ENCODE data around the gene DCBLD2. TPM values are rescaled to one million over a fixed set of nuclear protein-coding genes. Genes with fewer than 3 reads are reported as not detected.
A peak's percentile ranks its signal among the peaks of the same experiment; 100 is the strongest.

The DCBLD2 gene, protein sequence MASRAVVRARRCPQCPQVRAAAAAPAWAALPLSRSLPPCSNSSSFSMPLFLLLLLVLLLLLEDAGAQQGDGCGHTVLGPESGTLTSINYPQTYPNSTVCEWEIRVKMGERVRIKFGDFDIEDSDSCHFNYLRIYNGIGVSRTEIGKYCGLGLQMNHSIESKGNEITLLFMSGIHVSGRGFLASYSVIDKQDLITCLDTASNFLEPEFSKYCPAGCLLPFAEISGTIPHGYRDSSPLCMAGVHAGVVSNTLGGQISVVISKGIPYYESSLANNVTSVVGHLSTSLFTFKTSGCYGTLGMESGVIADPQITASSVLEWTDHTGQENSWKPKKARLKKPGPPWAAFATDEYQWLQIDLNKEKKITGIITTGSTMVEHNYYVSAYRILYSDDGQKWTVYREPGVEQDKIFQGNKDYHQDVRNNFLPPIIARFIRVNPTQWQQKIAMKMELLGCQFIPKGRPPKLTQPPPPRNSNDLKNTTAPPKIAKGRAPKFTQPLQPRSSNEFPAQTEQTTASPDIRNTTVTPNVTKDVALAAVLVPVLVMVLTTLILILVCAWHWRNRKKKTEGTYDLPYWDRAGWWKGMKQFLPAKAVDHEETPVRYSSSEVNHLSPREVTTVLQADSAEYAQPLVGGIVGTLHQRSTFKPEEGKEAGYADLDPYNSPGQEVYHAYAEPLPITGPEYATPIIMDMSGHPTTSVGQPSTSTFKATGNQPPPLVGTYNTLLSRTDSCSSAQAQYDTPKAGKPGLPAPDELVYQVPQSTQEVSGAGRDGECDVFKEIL
- total RNA-seq (2014; rRNA removed; shearing (Covaris generic)) (151 and 203 TPM in 2 replicates), polyA plus RNA-seq (2016; fragmentation: Nextera tagmentation; extraction: Ambion mirVana) (66.5 and 68.3 TPM in 2 replicates)

DNA sequence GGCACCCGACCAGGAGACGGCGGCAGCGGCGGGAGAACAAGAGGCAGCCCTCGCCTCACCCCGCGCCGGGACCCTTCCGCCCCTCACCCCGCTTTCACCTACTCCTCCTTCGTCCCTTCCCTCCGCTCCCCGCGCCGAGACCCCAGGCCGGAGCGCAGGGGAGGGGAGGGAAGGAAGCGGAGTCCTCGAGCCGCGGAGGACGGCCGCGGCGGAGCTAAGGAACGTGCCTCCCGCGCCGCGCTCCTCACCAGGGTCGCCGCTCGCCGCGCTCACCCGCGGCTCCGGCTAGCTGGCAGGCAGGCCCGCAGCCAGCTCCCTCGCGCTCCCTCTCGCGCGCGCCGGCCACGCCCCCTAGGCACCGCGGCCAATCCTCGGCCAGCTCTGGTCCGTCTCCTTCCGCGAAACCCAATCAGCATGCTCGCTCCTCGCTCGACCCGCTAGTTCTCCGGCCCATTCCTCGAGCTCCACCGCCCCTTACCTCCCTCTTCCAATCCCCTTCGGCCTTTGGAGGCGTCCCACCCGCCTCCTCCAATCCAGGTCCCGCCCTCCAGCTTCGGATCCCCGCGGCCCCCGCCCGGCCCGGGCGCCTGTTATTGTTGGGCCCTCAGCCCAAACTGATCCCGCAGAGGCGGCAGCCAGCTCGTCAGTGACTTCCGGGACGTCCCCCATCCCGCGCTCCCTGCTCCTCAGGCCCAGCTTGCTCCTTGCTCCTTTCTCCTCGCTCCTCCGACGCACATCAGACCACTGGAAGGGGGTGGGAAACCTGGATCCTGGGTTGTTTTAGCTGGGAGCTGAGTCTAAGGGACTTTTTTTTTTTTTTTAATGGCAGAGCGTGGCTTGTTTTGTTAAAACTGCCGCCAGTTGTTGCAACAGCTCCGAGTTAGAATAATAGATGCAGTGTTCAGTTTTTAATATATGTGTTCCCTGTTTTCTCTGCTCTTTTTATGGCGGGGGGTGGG lies at the start of gene DCBLD2:
DCBLD2 (minus strand) TSS at position 304 of the 959 bp plus-strand sequence. CDS start 369 bp downstream, outside the sequence.
- in situ Hi-C loops (cut with MboI) = no loop called here
- Histone ChIP-seq H3K9me3 (ENCODE audit: low read depth) (no peaks in the 10 kb centered on the region), H3K79me2 (ENCODE audit: insufficient read depth) (peaks cover 69% of the 10 kb centered on the region), H3K9me2 (ENCODE audit: insufficient read depth) (no peaks in the 10 kb centered on the region), H3K27me3 (replicated peaks; ENCODE audit: insufficient read depth) (no peaks in the 10 kb centered on the region), H3K9ac (peak within 1 kb of the TSS; percentile 87), H3K4me2 (ENCODE audit: unreplicated experiment) (peak within 1 kb of the TSS; percentile 98), H3K4me1 (ENCODE audit: insufficient read depth) (peaks cover 46% of the 10 kb centered on the region), H3F3A (ENCODE audit: insufficient read depth) (peaks cover 53% of the 10 kb centered on the region), H4K20me1 (ENCODE audit: insufficient read depth) (0 out of 2 replicates have a peak, but pooled peaks cover 12% of the 10 kb centered on the region), H2AFZ (peak within 1 kb of the TSS; percentile 92), H3K36me3 (ENCODE audit: low read depth) (peaks cover 5% of the 10 kb centered on the region; the same call in 1 of the 2 replicates), H3K4me3 (peak within 1 kb of the TSS; percentile 95), H3K27ac (peak within 1 kb of the TSS; percentile 85)
- WGBS, 2 experiments (ENCODE audit: low coverage in 1 of 2, low lambda C conversion rate in 2 of 2, missing lambda C conversion rate in 2 of 2) = 1 to 2% methylated on average over 36 to 55 of the region's 86 CpGs
- DNase-seq = peak; percentile 100
- TF ChIP-seq EZH2phosphoT487 (IDR thresholded peaks at IDR 0.05; ENCODE audit: insufficient read depth, low read depth) (no peak), EZH2 (IDR thresholded peaks at IDR 0.05; ENCODE audit: insufficient read depth, poor library complexity, severe bottlenecking) (no peak)

DNA sequence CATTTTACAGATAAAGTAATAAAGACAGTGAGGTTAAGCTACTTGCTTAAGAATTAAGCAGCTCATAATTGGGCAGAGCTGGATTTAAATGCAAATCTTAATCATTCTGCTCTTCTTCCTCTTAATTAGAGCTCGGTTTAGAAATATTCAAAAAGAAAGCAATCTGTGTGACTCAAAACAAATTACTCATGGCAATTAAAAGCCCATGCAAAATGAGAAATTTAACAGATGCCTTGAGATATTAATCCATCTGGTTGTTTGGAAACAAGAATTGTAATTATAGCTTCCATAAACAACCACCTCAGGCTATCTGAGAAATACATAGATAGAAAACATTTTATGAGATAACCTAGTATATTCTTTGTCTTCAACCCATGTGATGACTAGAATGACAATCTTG lies 44.2 kb upstream of the DCBLD2 start:
- H3K9ac ChIP-seq = no peak overlapping the region
- in situ Hi-C loops (cut with MboI) = no loop called here
- H3K9me3 ChIP-seq (ENCODE audit: low read depth) = no peaks in the 10 kb centered on the region
- peaks cover 30% of the 10 kb centered on the region for H3F3A ChIP-seq (ENCODE audit: insufficient read depth)
- no peaks in the 10 kb centered on the region for H3K27me3 ChIP-seq (replicated peaks; ENCODE audit: insufficient read depth)
- peaks cover 23% of the 10 kb centered on the region for H3K4me1 ChIP-seq (ENCODE audit: insufficient read depth)
- H2AFZ ChIP-seq = no peak overlapping the region
- no peaks in the 10 kb centered on the region for H4K20me1 ChIP-seq (ENCODE audit: insufficient read depth)
- H3K9me2 ChIP-seq (ENCODE audit: insufficient read depth) = no peaks in the 10 kb centered on the region
- H3K79me2 ChIP-seq (ENCODE audit: insufficient read depth) = no peaks in the 10 kb centered on the region
- 0 out of 2 replicates have a peak overlapping the region, but pooled peaks have one; percentile 0 for H3K27ac ChIP-seq
- no peaks in the 10 kb centered on the region for H3K36me3 ChIP-seq (ENCODE audit: low read depth)
- no peak for TF ChIP-seq EZH2phosphoT487 (IDR thresholded peaks at IDR 0.05; ENCODE audit: insufficient read depth, low read depth)
- no peak for TF ChIP-seq EZH2 (IDR thresholded peaks at IDR 0.05; ENCODE audit: insufficient read depth, poor library complexity, severe bottlenecking)
- DNase-seq = no peak
- H3K4me2 ChIP-seq (ENCODE audit: unreplicated experiment) = peak overlapping the region; percentile 42
- H3K4me3 ChIP-seq = peak overlapping the region; percentile 26; the same call in 1 of the 2 replicates
- 6 to 8% methylated on average over 1 of the region's 1 CpG for WGBS, 2 experiments (ENCODE audit: low coverage in 1 of 2, low lambda C conversion rate in 2 of 2, missing lambda C conversion rate in 2 of 2)

DNA sequence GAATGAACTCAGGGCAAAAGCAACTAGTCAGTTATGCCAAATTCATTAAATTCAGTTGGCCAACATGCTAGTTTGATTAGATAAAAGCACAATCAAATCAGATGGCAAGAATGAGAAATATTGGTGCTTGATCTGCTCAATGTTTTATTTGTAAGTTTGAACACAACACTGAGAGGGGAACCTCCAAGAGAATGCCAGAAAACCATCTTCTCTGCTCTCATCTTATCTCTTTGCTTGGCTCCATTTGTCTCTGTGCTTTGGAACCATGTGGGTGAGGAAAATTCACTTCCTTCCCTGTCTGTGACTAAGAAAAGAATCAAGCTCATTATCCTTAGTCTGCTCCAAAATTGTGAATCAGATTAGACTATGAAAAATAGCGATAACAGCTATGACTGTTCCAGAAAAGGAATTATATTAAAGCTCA lies 43.6 kb upstream of the DCBLD2 start:
- Histone ChIP-seq H4K20me1 (ENCODE audit: insufficient read depth) (no peaks in the 10 kb centered on the region), H3K9me2 (ENCODE audit: insufficient read depth) (no peaks in the 10 kb centered on the region), H3K9ac (no peak overlapping the region), H3K4me1 (ENCODE audit: insufficient read depth) (peaks cover 23% of the 10 kb centered on the region), H3K27ac (peak overlapping the region; percentile 0; the same call in 1 of the 2 replicates), H2AFZ (peak overlapping the region; percentile 25; the same call in 1 of the 2 replicates), H3K4me3 (peak overlapping the region; percentile 26; the same call in 1 of the 2 replicates), H3K36me3 (ENCODE audit: low read depth) (no peaks in the 10 kb centered on the region), H3K4me2 (ENCODE audit: unreplicated experiment) (peak overlapping the region; percentile 42), H3F3A (ENCODE audit: insufficient read depth) (peaks cover 30% of the 10 kb centered on the region), H3K79me2 (ENCODE audit: insufficient read depth) (no peaks in the 10 kb centered on the region), H3K27me3 (replicated peaks; ENCODE audit: insufficient read depth) (no peaks in the 10 kb centered on the region), H3K9me3 (ENCODE audit: low read depth) (no peaks in the 10 kb centered on the region)
- TF ChIP-seq EZH2 (IDR thresholded peaks at IDR 0.05; ENCODE audit: insufficient read depth, poor library complexity, severe bottlenecking) (no peak), EZH2phosphoT487 (IDR thresholded peaks at IDR 0.05; ENCODE audit: insufficient read depth, low read depth) (no peak)
- peak; percentile 58 for DNase-seq
- 0 to 8% methylated on average over 1 of the region's 1 CpG for WGBS, 2 experiments (ENCODE audit: low coverage in 1 of 2, low lambda C conversion rate in 2 of 2, missing lambda C conversion rate in 2 of 2)
- in situ Hi-C loops (cut with MboI) = no loop called here

All from GM23248 (cell line).